WI38 (cell line): ENCODE data around the gene AFF3.
"Not testable (repeated sequence)": the region's sequence is repeated elsewhere in the genome, so short reads cannot be mapped to it uniquely, and the experiment has no call there.

ENCODE experiments used
- H3K4me3 ChIP-seq: 2 replicates; pipeline ENCODE4 v1.5.1; 2011; ENCODE audit warnings: low read depth, mild to moderate bottlenecking, control low read depth, low read length
- CTCF ChIP-seq: IDR thresholded peaks from 2 replicates; pipeline ENCODE4 v1.5.1; 2012; ENCODE audit warnings: low read depth, mild to moderate bottlenecking, control low read depth, low read length

AFF3 gene

DNA sequence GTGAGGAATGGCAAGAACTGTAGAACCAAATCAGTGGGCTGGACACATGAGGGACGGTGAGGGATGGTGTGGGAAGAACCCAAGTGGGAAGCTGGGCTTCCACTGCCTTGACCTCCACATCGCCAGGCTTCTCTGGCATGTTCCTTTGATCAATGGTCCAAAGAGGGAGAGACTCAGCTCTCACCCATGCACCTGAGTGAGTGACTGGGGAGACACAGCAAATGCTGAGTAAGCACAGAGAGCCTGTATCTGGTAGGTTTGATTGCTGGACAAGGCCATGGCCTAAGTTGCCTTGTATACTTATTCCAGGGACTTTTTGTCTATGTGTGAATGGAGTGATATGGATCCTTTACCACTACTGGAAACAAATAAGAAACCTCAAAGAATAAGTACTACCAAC lies 188.6 kb downstream of the AFF3 start:
- TF ChIP-seq CTCF: no peak
- H3K4me3 ChIP-seq: no peak overlapping the region

DNA sequence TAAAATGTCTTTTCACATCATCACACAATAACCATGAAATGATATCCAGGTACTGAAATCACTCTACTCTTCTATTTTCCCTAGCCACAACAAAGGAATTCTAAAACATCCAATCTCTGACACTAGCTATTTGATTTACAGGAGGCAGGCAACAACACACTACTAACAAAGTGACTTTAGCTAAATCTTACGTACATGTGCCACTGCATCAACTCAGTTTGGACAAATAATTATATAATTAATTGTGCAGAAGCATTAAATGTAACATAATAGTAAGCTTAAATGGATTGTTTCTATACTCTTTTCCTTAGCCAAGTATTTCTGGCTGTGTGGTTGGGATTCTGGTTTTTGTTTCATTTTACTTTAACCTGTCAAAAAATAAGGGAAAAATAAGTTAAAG lies 192.4 kb downstream of the AFF3 start:
- no peak for TF ChIP-seq CTCF
- H3K4me3 ChIP-seq: no peak overlapping the region

GRCh38 chr2:99949530-99949929 lies 192.9 kb downstream of the AFF3 start:
- no peak for TF ChIP-seq CTCF
- H3K4me3 ChIP-seq: no peak overlapping the region

DNA sequence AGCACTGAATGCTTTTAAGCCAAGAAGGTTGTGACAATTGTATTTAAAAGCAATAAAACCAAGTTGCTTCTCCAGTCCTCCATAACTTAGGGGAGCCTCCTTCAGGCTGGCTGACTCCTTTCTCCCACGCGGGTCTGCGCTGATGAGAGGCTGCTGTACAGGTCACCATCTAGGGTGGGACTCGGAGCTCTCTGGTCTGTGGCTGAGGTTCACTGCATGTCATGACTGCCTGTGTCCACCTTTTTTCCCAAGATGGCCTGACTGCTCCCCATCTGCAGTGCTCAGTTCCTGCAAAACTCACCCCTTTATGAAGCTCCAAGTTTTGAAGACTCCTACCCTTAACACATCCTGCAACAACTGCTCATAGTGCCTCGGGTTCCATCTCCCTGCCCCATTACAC lies 194.4 kb downstream of the AFF3 start:
- TF ChIP-seq CTCF: no peak
- H3K4me3 ChIP-seq: no peak overlapping the region

DNA sequence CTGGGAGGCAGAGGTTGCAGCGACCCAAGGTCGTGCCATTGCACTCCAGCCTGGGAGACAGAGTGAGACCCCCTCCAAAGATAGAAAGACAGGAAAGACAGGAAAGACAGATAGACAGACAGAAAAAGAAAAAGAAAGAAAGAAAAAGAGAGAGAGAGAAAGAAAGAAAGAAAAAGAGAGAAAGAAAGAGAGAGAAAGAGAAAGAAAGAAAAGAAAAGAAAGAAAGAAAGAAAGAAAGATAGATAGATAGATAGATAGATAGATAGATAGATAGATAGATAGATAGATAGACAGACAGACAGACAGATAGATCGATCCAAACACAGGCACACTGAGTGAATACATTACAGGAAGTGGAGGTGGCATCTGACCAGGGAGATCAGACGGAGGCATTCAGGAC lies 195.0 kb downstream of the AFF3 start:
- not testable (repeated sequence) for H3K4me3 ChIP-seq

- H3K4me3 ChIP-seq: no peak overlapping the region
- TF ChIP-seq CTCF: no peak
Observed at GRCh38 chr2:99944019-99944418, 198.4 kb downstream of the AFF3 start.

DNA sequence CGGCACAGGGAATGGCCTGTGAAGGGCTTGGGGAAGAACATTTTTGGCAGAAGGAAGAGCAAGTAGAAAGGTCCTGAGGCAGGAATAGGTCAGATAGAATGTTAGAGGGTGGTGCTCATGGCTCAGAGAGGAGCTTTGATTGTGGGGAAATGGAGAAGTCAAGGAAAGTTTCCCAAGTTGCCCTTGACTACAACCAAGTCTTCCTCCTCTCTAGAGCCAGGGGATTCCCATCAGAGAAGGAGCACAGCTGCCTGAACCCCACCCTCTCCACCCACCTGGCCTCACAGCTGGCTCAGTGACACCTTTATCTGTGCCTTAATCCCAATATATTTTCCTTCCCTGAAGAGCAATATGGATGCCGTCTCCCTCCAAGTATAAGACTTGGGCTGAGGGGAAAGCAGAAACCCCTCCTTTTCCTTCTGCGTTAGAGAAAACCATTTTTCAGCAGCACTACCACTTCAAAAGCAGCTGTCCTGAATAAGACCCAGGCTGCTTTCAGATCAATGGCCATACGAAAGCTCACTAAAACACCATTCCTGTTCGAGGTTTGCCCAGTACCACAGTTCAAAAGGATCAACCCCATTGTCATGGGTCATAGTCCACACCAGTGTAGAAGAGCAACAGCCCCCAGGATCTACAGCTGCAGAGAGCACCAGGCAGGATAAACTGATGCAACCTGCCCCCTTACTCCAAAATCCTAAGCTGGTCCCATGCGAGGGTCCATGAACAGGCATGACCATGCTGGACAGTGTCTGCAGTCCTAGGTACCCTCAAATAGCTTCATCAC lies 199.6 kb downstream of the AFF3 start:
- no peak for TF ChIP-seq CTCF

GRCh38 chr2:99940963-99941362 lies 201.4 kb downstream of the AFF3 start:
- no peak for TF ChIP-seq CTCF

More for the DNA sequence above, 199.6 kb downstream of the AFF3 start:
- H3K4me3 ChIP-seq: no peak overlapping the region

More at GRCh38 chr2:99940963-99941362, 201.4 kb downstream of the AFF3 start:
- no peak overlapping the region for H3K4me3 ChIP-seq
